ENCODE measurements around the gene NEK11. TPM values are rescaled to one million over a fixed set of nuclear protein-coding genes. Genes with fewer than 3 reads are reported as not detected.

NEK11 gene
- total RNA-seq, 4 donors from 2014 or later: 1.6 to 8.5 (median 3.4) TPM

- Histone ChIP-seq H3K4me1 (no peaks in the 10 kb centered on the region), H3K4me3 (no peak overlapping the region), H3K36me3 (peaks cover 0 to 53% (median 0%) of the 10 kb centered on the region in 3 donors), H3K27ac (no peak overlapping the region), H3K9me3 (no peaks in the 10 kb centered on the region), H3K27me3 (no peaks in the 10 kb centered on the region)
- TF ChIP-seq POLR2A (IDR thresholded peaks at IDR 0.05) (no peak), CTCF (IDR thresholded peaks at IDR 0.05) (no peak)
- intact Hi-C loops (cut with DNase I): no loop called here
- no peak for DNase-seq
- WGBS, 2 donors: 92 to 93% methylated on average over 5 of the region's 5 CpGs
Observed at GRCh38 chr3:130991126-130991525, 35.6 kb upstream of the NEK11 start.

- TF ChIP-seq CTCF (IDR thresholded peaks at IDR 0.05) (no peak), POLR2A (IDR thresholded peaks at IDR 0.05) (no peak)
- H3K36me3 ChIP-seq: peaks cover 0 to 65% (median 0%) of the 10 kb centered on the region in 3 donors
- 69 to 80% methylated on average over 3 of the region's 3 CpGs for WGBS, 2 donors
- H3K4me1 ChIP-seq: no peaks in the 10 kb centered on the region
- DNase-seq: no peak
- H3K27ac ChIP-seq: no peak overlapping the region
- H3K27me3 ChIP-seq: no peaks in the 10 kb centered on the region
- intact Hi-C loops (cut with DNase I): no loop called here
- H3K9me3 ChIP-seq: no peaks in the 10 kb centered on the region
- H3K4me3 ChIP-seq: no peak overlapping the region
Observed at GRCh38 chr3:130992344-130992743, 34.3 kb upstream of the NEK11 start.

GRCh38 chr3:130997289-130997688 lies 29.4 kb upstream of the NEK11 start:
- TF ChIP-seq POLR2A (IDR thresholded peaks at IDR 0.05) (no peak), CTCF (IDR thresholded peaks at IDR 0.05) (no peak)
- Histone ChIP-seq H3K4me1 (no peaks in the 10 kb centered on the region), H3K4me3 (no peak overlapping the region), H3K27ac (no peak overlapping the region), H3K36me3 (peaks cover 0 to 97% (median 5%) of the 10 kb centered on the region in 3 donors), H3K27me3 (no peaks in the 10 kb centered on the region), H3K9me3 (no peaks in the 10 kb centered on the region)
- DNase-seq: no peak
- WGBS, 2 donors: 84 to 87% methylated on average over 7 of the region's 7 CpGs
- intact Hi-C loops (cut with DNase I): no loop called here

GRCh38 chr3:131001071-131001470 lies 25.6 kb upstream of the NEK11 start:
- H3K4me1 ChIP-seq: no peaks in the 10 kb centered on the region
- TF ChIP-seq POLR2A (IDR thresholded peaks at IDR 0.05) (no peak), CTCF (IDR thresholded peaks at IDR 0.05) (no peak)
- 78 to 88% methylated on average over 1 of the region's 1 CpG for WGBS, 2 donors
- H3K27me3 ChIP-seq: no peaks in the 10 kb centered on the region
- H3K27ac ChIP-seq: no peak overlapping the region
- no peaks in the 10 kb centered on the region for H3K9me3 ChIP-seq
- no peak for DNase-seq
- H3K36me3 ChIP-seq: peaks cover 0 to 84% (median 5%) of the 10 kb centered on the region in 3 donors
- intact Hi-C loops (cut with DNase I): no loop called here
- H3K4me3 ChIP-seq: no peak overlapping the region

- WGBS, 2 donors: 85 to 92% methylated on average over 1 of the region's 1 CpG
- Histone ChIP-seq H3K27me3 (no peaks in the 10 kb centered on the region), H3K4me1 (peaks cover 0 to 6% (median 0%) of the 10 kb centered on the region in 3 donors), H3K27ac (no peak overlapping the region), H3K4me3 (no peak overlapping the region), H3K9me3 (no peaks in the 10 kb centered on the region), H3K36me3 (peaks cover 0 to 82% (median 5%) of the 10 kb centered on the region in 3 donors)
- TF ChIP-seq POLR2A (IDR thresholded peaks at IDR 0.05) (no peak), CTCF (IDR thresholded peaks at IDR 0.05) (no peak)
- intact Hi-C loops (cut with DNase I): no loop called here
- DNase-seq: no peak
Observed at GRCh38 chr3:131004603-131005002, 22.1 kb upstream of the NEK11 start.
